Measurements from ENCODE around the gene SHC2.
A peak's percentile ranks its signal among the peaks of the same experiment; 100 is the strongest.

SHC2 gene

DNA sequence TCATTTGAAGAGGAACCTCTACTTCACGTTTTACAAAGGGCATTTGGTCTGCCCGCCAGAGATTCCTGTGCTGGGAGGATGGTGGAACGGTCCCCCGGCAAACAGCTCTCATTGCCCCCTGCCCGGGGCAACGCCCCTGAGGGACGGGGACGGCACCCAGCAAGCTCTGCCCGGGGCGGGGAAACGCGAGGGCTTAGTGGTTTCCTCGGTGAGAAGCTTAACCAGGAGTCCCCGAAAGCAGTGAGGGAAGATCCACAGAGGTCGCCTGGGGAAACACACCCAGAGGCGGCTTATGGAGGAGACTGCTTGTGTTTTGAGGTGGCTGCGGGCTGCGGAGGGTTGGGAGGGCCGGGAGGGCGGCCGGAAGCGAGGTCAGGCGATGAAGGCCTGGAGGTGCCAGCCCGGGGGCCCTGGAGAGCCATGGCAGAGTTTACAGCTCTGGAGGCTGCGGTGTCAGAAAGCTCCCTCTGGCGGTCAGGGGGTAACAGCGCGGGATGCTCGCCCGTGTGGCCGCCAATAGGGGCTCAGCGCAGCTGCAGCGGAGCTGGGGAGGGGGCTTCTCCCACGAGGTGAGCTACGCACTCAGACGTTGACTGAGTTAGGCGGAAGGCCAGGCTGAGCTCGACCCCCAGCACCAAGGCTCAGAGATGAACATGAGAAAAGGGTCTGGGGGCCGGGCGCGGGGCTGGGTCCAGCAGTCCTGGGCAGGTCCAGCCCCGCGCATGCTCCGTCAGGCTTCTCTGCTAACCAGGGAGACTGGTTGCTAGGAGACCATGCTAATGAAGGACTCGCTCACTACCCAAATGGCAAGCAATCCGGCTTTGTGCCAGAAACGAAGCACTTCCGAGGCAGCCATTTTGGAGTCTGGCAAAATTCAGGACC, 45.8 kb upstream of the SHC2 start (continued):
- TF ChIP-seq, protein P1, sequence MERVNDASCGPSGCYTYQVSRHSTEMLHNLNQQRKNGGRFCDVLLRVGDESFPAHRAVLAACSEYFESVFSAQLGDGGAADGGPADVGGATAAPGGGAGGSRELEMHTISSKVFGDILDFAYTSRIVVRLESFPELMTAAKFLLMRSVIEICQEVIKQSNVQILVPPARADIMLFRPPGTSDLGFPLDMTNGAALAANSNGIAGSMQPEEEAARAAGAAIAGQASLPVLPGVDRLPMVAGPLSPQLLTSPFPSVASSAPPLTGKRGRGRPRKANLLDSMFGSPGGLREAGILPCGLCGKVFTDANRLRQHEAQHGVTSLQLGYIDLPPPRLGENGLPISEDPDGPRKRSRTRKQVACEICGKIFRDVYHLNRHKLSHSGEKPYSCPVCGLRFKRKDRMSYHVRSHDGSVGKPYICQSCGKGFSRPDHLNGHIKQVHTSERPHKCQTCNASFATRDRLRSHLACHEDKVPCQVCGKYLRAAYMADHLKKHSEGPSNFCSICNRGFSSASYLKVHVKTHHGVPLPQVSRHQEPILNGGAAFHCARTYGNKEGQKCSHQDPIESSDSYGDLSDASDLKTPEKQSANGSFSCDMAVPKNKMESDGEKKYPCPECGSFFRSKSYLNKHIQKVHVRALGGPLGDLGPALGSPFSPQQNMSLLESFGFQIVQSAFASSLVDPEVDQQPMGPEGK (tag by site-specific recombination; IDR thresholded peaks at IDR 0.05), result peak; percentile 85
- TF ChIP-seq ZNF677 (tag by site-specific recombination; IDR thresholded peaks at IDR 0.05) (no peak), ZNF335 (tag by site-specific recombination; conservative IDR thresholded peaks at IDR 0.05) (peak; percentile 72; the same call in 1 of the 2 replicates), ZNF341 (tag by site-specific recombination; IDR thresholded peaks at IDR 0.05; ENCODE audit: low read depth) (peak; percentile 26; the same call in 1 of the 2 replicates), ZNF600 (tag by site-specific recombination; IDR thresholded peaks at IDR 0.05) (peak; percentile 68), SP7 (tag by site-specific recombination; IDR thresholded peaks at IDR 0.05) (peak; percentile 35; the same call in 1 of the 2 replicates), ZNF610 (tag by site-specific recombination; IDR thresholded peaks at IDR 0.05; ENCODE audit: borderline replicate concordance) (peak; percentile 48; the same call in 1 of the 2 replicates), REPIN1 (tag by site-specific recombination; IDR thresholded peaks at IDR 0.05; ENCODE audit: low read depth) (peak; percentile 40; the same call in 1 of the 2 replicates), ZNF24 (tag by site-specific recombination; IDR thresholded peaks at IDR 0.05) (0 out of 2 replicates have a peak, but pooled peaks have one; percentile 40), KLF16 (tag by site-specific recombination; IDR thresholded peaks at IDR 0.05) (peak; percentile 50; the same call in 1 of the 2 replicates), ZBTB1 (tag by site-specific recombination; IDR thresholded peaks at IDR 0.05) (no peak), ZNF274 (IDR thresholded peaks at IDR 0.05; ENCODE audit: low read length) (no peak), ZNF274 (tag by site-specific recombination; IDR thresholded peaks at IDR 0.05; ENCODE audit: borderline replicate concordance) (no peak), ZNF248 (tag by site-specific recombination; IDR thresholded peaks at IDR 0.05) (no peak), ZNF16 (tag by site-specific recombination; IDR thresholded peaks at IDR 0.05; ENCODE audit: low read depth) (peak; percentile 87), ZNF561 (tag by site-specific recombination; IDR thresholded peaks at IDR 0.05; ENCODE audit: borderline replicate concordance) (peak; percentile 72; the same call in 1 of the 2 replicates)
- TF ChIP-seq, protein P2, sequence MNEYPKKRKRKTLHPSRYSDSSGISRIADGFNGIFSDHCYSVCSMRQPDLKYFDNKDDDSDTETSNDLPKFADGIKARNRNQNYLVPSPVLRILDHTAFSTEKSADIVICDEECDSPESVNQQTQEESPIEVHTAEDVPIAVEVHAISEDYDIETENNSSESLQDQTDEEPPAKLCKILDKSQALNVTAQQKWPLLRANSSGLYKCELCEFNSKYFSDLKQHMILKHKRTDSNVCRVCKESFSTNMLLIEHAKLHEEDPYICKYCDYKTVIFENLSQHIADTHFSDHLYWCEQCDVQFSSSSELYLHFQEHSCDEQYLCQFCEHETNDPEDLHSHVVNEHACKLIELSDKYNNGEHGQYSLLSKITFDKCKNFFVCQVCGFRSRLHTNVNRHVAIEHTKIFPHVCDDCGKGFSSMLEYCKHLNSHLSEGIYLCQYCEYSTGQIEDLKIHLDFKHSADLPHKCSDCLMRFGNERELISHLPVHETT (tag by site-specific recombination; IDR thresholded peaks at IDR 0.05), result 0 out of 2 replicates have a peak, but pooled peaks have one; percentile 23
- TF ChIP-seq, protein P3, sequence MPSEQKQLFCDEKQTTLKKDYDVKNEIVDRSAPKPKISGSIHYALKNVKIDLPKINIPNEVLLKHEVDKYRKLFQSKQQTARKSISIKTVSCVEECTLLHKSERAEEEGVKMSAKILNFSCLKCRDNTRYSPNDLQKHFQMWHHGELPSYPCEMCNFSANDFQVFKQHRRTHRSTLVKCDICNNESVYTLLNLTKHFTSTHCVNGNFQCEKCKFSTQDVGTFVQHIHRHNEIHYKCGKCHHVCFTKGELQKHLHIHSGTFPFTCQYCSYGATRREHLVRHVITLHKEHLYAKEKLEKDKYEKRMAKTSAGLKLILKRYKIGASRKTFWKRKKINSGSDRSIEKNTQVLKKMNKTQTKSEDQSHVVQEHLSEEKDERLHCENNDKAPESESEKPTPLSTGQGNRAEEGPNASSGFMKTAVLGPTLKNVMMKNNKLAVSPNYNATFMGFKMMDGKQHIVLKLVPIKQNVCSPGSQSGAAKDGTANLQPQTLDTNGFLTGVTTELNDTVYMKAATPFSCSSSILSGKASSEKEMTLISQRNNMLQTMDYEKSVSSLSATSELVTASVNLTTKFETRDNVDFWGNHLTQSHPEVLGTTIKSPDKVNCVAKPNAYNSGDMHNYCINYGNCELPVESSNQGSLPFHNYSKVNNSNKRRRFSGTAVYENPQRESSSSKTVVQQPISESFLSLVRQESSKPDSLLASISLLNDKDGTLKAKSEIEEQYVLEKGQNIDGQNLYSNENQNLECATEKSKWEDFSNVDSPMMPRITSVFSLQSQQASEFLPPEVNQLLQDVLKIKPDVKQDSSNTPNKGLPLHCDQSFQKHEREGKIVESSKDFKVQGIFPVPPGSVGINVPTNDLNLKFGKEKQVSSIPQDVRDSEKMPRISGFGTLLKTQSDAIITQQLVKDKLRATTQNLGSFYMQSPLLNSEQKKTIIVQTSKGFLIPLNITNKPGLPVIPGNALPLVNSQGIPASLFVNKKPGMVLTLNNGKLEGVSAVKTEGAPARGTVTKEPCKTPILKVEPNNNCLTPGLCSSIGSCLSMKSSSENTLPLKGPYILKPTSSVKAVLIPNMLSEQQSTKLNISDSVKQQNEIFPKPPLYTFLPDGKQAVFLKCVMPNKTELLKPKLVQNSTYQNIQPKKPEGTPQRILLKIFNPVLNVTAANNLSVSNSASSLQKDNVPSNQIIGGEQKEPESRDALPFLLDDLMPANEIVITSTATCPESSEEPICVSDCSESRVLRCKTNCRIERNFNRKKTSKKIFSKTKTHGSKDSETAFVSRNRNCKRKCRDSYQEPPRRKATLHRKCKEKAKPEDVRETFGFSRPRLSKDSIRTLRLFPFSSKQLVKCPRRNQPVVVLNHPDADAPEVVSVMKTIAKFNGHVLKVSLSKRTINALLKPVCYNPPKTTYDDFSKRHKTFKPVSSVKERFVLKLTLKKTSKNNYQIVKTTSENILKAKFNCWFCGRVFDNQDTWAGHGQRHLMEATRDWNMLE (tag by site-specific recombination; conservative IDR thresholded peaks at IDR 0.05; ENCODE audit: low read depth), result 0 out of 2 replicates have a peak, but pooled peaks have one; percentile 21
- TF ChIP-seq, protein P4, sequence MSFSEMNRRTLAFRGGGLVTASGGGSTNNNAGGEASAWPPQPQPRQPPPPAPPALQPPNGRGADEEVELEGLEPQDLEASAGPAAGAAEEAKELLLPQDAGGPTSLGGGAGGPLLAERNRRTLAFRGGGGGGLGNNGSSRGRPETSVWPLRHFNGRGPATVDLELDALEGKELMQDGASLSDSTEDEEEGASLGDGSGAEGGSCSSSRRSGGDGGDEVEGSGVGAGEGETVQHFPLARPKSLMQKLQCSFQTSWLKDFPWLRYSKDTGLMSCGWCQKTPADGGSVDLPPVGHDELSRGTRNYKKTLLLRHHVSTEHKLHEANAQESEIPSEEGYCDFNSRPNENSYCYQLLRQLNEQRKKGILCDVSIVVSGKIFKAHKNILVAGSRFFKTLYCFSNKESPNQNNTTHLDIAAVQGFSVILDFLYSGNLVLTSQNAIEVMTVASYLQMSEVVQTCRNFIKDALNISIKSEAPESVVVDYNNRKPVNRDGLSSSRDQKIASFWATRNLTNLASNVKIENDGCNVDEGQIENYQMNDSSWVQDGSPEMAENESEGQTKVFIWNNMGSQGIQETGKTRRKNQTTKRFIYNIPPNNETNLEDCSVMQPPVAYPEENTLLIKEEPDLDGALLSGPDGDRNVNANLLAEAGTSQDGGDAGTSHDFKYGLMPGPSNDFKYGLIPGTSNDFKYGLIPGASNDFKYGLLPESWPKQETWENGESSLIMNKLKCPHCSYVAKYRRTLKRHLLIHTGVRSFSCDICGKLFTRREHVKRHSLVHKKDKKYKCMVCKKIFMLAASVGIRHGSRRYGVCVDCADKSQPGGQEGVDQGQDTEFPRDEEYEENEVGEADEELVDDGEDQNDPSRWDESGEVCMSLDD (tag by site-specific recombination; IDR thresholded peaks at IDR 0.05), result peak; percentile 42; the same call in 1 of the 2 replicates
- TF ChIP-seq, protein P5, sequence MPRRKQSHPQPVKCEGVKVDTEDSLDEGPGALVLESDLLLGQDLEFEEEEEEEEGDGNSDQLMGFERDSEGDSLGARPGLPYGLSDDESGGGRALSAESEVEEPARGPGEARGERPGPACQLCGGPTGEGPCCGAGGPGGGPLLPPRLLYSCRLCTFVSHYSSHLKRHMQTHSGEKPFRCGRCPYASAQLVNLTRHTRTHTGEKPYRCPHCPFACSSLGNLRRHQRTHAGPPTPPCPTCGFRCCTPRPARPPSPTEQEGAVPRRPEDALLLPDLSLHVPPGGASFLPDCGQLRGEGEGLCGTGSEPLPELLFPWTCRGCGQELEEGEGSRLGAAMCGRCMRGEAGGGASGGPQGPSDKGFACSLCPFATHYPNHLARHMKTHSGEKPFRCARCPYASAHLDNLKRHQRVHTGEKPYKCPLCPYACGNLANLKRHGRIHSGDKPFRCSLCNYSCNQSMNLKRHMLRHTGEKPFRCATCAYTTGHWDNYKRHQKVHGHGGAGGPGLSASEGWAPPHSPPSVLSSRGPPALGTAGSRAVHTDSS (tag by site-specific recombination; IDR thresholded peaks at IDR 0.05), result 0 out of 2 replicates have a peak, but pooled peaks have one; percentile 11
- TF ChIP-seq, protein P6, sequence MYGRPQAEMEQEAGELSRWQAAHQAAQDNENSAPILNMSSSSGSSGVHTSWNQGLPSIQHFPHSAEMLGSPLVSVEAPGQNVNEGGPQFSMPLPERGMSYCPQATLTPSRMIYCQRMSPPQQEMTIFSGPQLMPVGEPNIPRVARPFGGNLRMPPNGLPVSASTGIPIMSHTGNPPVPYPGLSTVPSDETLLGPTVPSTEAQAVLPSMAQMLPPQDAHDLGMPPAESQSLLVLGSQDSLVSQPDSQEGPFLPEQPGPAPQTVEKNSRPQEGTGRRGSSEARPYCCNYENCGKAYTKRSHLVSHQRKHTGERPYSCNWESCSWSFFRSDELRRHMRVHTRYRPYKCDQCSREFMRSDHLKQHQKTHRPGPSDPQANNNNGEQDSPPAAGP (tag by site-specific recombination; IDR thresholded peaks at IDR 0.05), result peak; percentile 48
- TF ChIP-seq, protein P7, sequence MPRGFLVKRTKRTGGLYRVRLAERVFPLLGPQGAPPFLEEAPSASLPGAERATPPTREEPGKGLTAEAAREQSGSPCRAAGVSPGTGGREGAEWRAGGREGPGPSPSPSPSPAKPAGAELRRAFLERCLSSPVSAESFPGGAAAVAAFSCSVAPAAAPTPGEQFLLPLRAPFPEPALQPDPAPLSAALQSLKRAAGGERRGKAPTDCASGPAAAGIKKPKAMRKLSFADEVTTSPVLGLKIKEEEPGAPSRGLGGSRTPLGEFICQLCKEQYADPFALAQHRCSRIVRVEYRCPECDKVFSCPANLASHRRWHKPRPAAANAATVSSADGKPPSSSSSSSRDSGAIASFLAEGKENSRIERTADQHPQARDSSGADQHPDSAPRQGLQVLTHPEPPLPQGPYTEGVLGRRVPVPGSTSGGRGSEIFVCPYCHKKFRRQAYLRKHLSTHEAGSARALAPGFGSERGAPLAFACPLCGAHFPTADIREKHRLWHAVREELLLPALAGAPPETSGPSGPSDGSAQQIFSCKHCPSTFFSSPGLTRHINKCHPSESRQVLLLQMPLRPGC (tag by site-specific recombination; IDR thresholded peaks at IDR 0.05), result no peak

Measured in HEK293 (cell line).